GM12878 (cell line): Measurements from ENCODE around the gene CCDC9. TPM values are rescaled to one million over a fixed set of nuclear protein-coding genes. Genes with fewer than 3 reads are reported as not detected.

ENCODE experiments used
- ATAC-seq: fragments of 200-7000 bp; cut with Tn5 transposase; 3 replicates; pipeline ENCODE4 v1.9.1; 2020; ENCODE audit warnings: mild to moderate bottlenecking, moderate library complexity
- BruUV-seq: library from RNA; stranded (reverse); fragments of 400-500 nt; replicated peaks from 2 replicates; lab custom pipeline; 2021; lab: Mats Ljungman, UMichigan
- CTCF ChIA-PET: fragments of 300-600 bp; sonication (Branson Sonifier 250); formaldehyde crosslinking; extraction: SDS; loops from one replicate; lab custom pipeline; 2021; ENCODE audit warnings: inconsistent platforms; lab: Yijun Ruan, JAX
- POLR2A ChIA-PET: fragments of 350-600 bp; formaldehyde crosslinking; extraction: SDS; loops from one replicate; lab custom pipeline; 2021; ENCODE audit warnings: inconsistent platforms; lab: Charles Lee
- RAD21 ChIA-PET: fragments of 300-600 bp; sonication (Branson Sonifier 250); formaldehyde crosslinking; loops from one replicate; lab custom pipeline; 2023; ENCODE audit warnings: antibody characterized with exemption; ENCODE audit not compliant: unreplicated experiment; lab: Charles Lee
- SMC1A ChIA-PET: fragments of 300-600 bp; sonication (Branson Sonifier 250); formaldehyde crosslinking; loops from one replicate; lab custom pipeline; 2023; ENCODE audit not compliant: unreplicated experiment, uncharacterized antibody; lab: Charles Lee
- DNase-seq: peaks from one replicate; pipeline ENCODE4 v3.0.0-alpha.2; 2011; ENCODE audit warnings: low read depth, low spot score
- FAIRE-seq: peaks from 3 replicates; lab custom pipeline; 2011; peaks lifted over from hg19 to GRCh38; lab: Jason Lieb, UNC
- H2AFZ ChIP-seq: 2 replicates; pipeline ENCODE4 v1.6.0; 2011; ENCODE audit warnings: low read depth, low read length, control low read depth; ENCODE audit not compliant: control insufficient read depth
- H3K27ac ChIP-seq: 2 replicates; pipeline ENCODE4 v1.5.1; 2011; ENCODE audit warnings: control low read depth; ENCODE audit not compliant: control insufficient read depth, insufficient read depth
- H3K27me3 ChIP-seq, 2 experiments: replicated peaks in 1 of 2; 2 replicates each; pipeline versions ENCODE4 v1.6.0 to v1.6.1; 2011; ENCODE audit warnings: low read length in 1 of 2; ENCODE audit not compliant: control insufficient read depth in 2 of 2, insufficient read depth in 2 of 2
- H3K36me3 ChIP-seq, 2 experiments: 2 replicates each; pipeline ENCODE4 v1.5.1; 2011; ENCODE audit warnings: low read length in 1 of 2; ENCODE audit not compliant: control insufficient read depth in 2 of 2, insufficient read depth in 2 of 2
- H3K4me1 ChIP-seq: 2 replicates; pipeline ENCODE4 v1.6.1; 2011; ENCODE audit warnings: mild to moderate bottlenecking, low read length, moderate library complexity, mixed read lengths; ENCODE audit not compliant: control insufficient read depth, insufficient read depth
- H3K4me2 ChIP-seq: 2 replicates; pipeline ENCODE4 v1.6.0; 2011; ENCODE audit warnings: control low read depth; ENCODE audit not compliant: control insufficient read depth, insufficient read depth
- H3K4me3 ChIP-seq: fragments of 200-600 bp; sonication (generic); 2 replicates; pipeline ENCODE4 v1.5.1; 2016
- H3K79me2 ChIP-seq: 2 replicates; pipeline ENCODE4 v1.6.0; 2011; ENCODE audit warnings: low read length; ENCODE audit not compliant: control insufficient read depth, insufficient read depth
- H3K9ac ChIP-seq: 2 replicates; pipeline ENCODE4 v1.8.0; 2011; ENCODE audit warnings: low read length, control low read depth, mixed read lengths; ENCODE audit not compliant: control insufficient read depth, insufficient read depth
- H3K9me3 ChIP-seq: replicated peaks from 3 replicates; pipeline ENCODE4 v1.5.1; 2011; ENCODE audit warnings: mild to moderate bottlenecking, low read length; ENCODE audit not compliant: control insufficient read depth, insufficient read depth
- H4K20me1 ChIP-seq: 2 replicates; pipeline ENCODE4 v1.6.0; 2011; ENCODE audit not compliant: control insufficient read depth, insufficient read depth
- ASH2L ChIP-seq: fragments of 300-600, 200-600 bp; sonication (generic); IDR thresholded peaks from 2 replicates; pipeline ENCODE4 v1.6.1; 2017; ENCODE audit warnings: low read depth, mild to moderate bottlenecking, borderline replicate concordance
- BCL11A ChIP-seq: IDR thresholded peaks from 2 replicates; pipeline ENCODE4 v1.6.1; 2011; ENCODE audit warnings: low read depth, low read length
- GABPA ChIP-seq: IDR thresholded peaks from 2 replicates; pipeline ENCODE4 v1.6.1; 2014; ENCODE audit warnings: antibody characterized with exemption, low read depth, mild to moderate bottlenecking, inconsistent platforms
- KLF5 ChIP-seq: fragments of 450-650 bp; IDR thresholded peaks from 2 replicates; pipeline ENCODE4 v1.6.1; 2014; ENCODE audit warnings: mild to moderate bottlenecking; ENCODE audit not compliant: partially characterized antibody
- MEF2B ChIP-seq: fragments of 450-650 bp; IDR thresholded peaks from 2 replicates; pipeline ENCODE4 v1.6.1; 2018; ENCODE audit warnings: mild to moderate bottlenecking, moderate library complexity; ENCODE audit not compliant: partially characterized antibody, poor library complexity, severe bottlenecking
- NFIC ChIP-seq: IDR thresholded peaks from 2 replicates; pipeline ENCODE4 v1.6.1; 2012; ENCODE audit warnings: low read depth, mild to moderate bottlenecking, inconsistent platforms, low read length, moderate library complexity
- NR2F1 ChIP-seq: fragments of 450-650 bp; conservative IDR thresholded peaks from 2 replicates; pipeline ENCODE4 v1.6.1; 2017; ENCODE audit warnings: mild to moderate bottlenecking
- POLR2A ChIP-seq: IDR thresholded peaks from 2 replicates; pipeline ENCODE4 v1.6.1; 2011; ENCODE audit warnings: low read depth, mild to moderate bottlenecking, low read length
- POLR2AphosphoS2 ChIP-seq: IDR thresholded peaks from 2 replicates; pipeline ENCODE4 v1.6.1; 2011; ENCODE audit warnings: low read depth, mild to moderate bottlenecking, low read length, improper control_type of control experiment, moderate library complexity
- RB1 ChIP-seq: fragments of 450-650 bp; formaldehyde crosslinking; IDR thresholded peaks from 2 replicates; pipeline ENCODE4 v1.6.1; 2017; ENCODE audit warnings: mild to moderate bottlenecking, borderline replicate concordance
- RELA ChIP-seq: fragments of 450-650 bp; IDR thresholded peaks from 2 replicates; pipeline ENCODE4 v1.8.0; 2014; ENCODE audit warnings: borderline replicate concordance; ENCODE audit not compliant: partially characterized antibody
- SKIL ChIP-seq: fragments of 450-650 bp; IDR thresholded peaks from 2 replicates; pipeline ENCODE4 v1.6.1; 2017; ENCODE audit warnings: mild to moderate bottlenecking, low read depth, inconsistent platforms; ENCODE audit not compliant: poor library complexity, severe bottlenecking
- SMAD1 ChIP-seq: fragments of 450-650 bp; IDR thresholded peaks from 2 replicates; pipeline ENCODE4 v1.6.1; 2018; ENCODE audit warnings: mild to moderate bottlenecking, low read depth; ENCODE audit not compliant: partially characterized antibody
- SP1 ChIP-seq: IDR thresholded peaks from one replicate; pipeline ENCODE4 v1.6.1; 2011; ENCODE audit warnings: low read depth, low read length
- WGBS: methylation state at CpG from one replicate; pipeline ENCODE4 v1.1.6; 2016; ENCODE audit warnings: low lambda C conversion rate; ENCODE audit not compliant: insufficient replicate concordance, insufficient coverage; ENCODE audit errors: missing lambda C conversion rate; 5-methylcytosine and 5-hydroxymethylcytosine counted together
- in situ Hi-C: fragments of 300-500 bp; cut with MboI; formaldehyde crosslinking; loops from 9 replicates; pipeline ENCODE4 v1.14.3; 2018; ENCODE audit warnings: mixed read lengths
- intact Hi-C: fragments of 100-400 bp; cut with micrococcal nuclease; formaldehyde crosslinking; loops from one replicate; pipeline ENCODE4 v1.14.2; 2022; ENCODE audit not compliant: unreplicated experiment
- polyA plus RNA-seq, 11 experiments: library from polyadenylated mRNA; depleted of rRNA in 4 of 11; unstranded in 6 of 11; stranded (reverse) in 5 of 11; fragments of >200 nt; fragmentation: Nextera tagmentation in 4 of 11; fragmentation: Illumina TruSeq in 1 of 11; extraction: Ambion mirVana in 4 of 11; extraction: Trizol in 1 of 11; gene quantifications; 1 replicate in 1 of 11; 2 replicates in 10 of 11; pipeline versions ENCODE4 v1.2.1 to v1.2.3, GENCODE V29; 2011 to 2016; ENCODE audit warnings: inconsistent platforms in 2 of 11, missing spikeins in 2 of 11, low read depth in 1 of 11
- total RNA-seq, 4 experiments: library from RNA; depleted of rRNA in 3 of 4; stranded (reverse); fragments of >200 nt in 3 of 4; fragmentation: Illumina TruSeq in 1 of 4; extraction: Trizol in 1 of 4; gene quantifications; 2 replicates each; pipeline versions ENCODE4 v1.2.1 to v1.2.3, GENCODE V29; 2013 to 2021
- TF ChIP-seq, protein P1 (sequence below): fragments of 450-650 bp; IDR thresholded peaks from 2 replicates; pipeline ENCODE4 v1.6.1; 2017; ENCODE audit warnings: mild to moderate bottlenecking, moderate library complexity

The CCDC9 gene
- total and polyA plus RNA-seq, 10 of the 15 experiments (the other 5 are each of a cell fraction or from before 2014, with no cell fraction given), result 0.18 to 17.5 (median 7.1) TPM; not detected in 1

GRCh38 chr19:47232422-47233211, 23.7 kb upstream of the CCDC9 start:
- POLR2A ChIA-PET, result interaction anchor here (0.6 to 2.0 kb wide), 5 partner anchors 8 to 323 kb away, joined by 3 to 10 read pairs (median 7); partner anchors contain the start of gene INAFM1
- H3K27ac ChIP-seq, result peak overlapping the region; percentile 88
- H3K27me3 ChIP-seq, result no peaks in the 10 kb centered on the region
- BruUV-seq, result no TSS peak
- H4K20me1 ChIP-seq, result no peaks in the 10 kb centered on the region
- RAD21 ChIA-PET, result interaction anchor here (0.6 to 2.3 kb wide), 4 partner anchors 11 to 119 kb away, joined by 3 to 23 read pairs (median 6); partner anchors contain the start of genes CCDC9 and ZC3H4
- H3K4me3 ChIP-seq, result no peak overlapping the region; the same call in 1 of the 2 replicates
- no peaks in the 10 kb centered on the region; the same call in 2 of the 3 replicates for H3K9me3 ChIP-seq
- H3K36me3 ChIP-seq, result no peaks in the 10 kb centered on the region
- peak overlapping the region; percentile 1; the same call in 1 of the 2 replicates for H3K9ac ChIP-seq
- 27% methylated on average over 13 of the region's 16 CpGs for WGBS
- H2AFZ ChIP-seq, result peak overlapping the region; percentile 5
- H3K4me2 ChIP-seq, result peak overlapping the region; percentile 94
- ATAC-seq (no peak; the same call in 2 of the 3 replicates), DNase-seq (no peak), FAIRE-seq (peak; percentile 23)
- H3K79me2 ChIP-seq, result peaks cover 22% of the 10 kb centered on the region
- peaks cover 33% of the 10 kb centered on the region for H3K4me1 ChIP-seq
- intact Hi-C loops, result no loop called here
- CTCF ChIA-PET, result interaction anchor here (0.7 to 3.4 kb wide), 5 partner anchors 8 to 22 kb away, joined by 3 to 65 read pairs (median 13); no protein-coding TSS in a partner anchor
- SMC1A ChIA-PET, result interaction anchor here (0.9 to 1.6 kb wide), 5 partner anchors 11 to 46 kb away, joined by 3 to 8 read pairs (median 6); no protein-coding TSS in a partner anchor
- in situ Hi-C loops, result no loop called here
- TF ChIP-seq RELA (no peak), BCL11A (no peak), NR2F1 (no peak), KLF5 (no peak), SMAD1 (no peak), NFIC (no peak; the same call in 1 of the 2 replicates), POLR2AphosphoS2 (no peak), RB1 (no peak), GABPA (no peak), POLR2A (no peak), SKIL (no peak), ASH2L (no peak), SP1 (peak; percentile 18), MEF2B (no peak)
- TF ChIP-seq, protein P1, sequence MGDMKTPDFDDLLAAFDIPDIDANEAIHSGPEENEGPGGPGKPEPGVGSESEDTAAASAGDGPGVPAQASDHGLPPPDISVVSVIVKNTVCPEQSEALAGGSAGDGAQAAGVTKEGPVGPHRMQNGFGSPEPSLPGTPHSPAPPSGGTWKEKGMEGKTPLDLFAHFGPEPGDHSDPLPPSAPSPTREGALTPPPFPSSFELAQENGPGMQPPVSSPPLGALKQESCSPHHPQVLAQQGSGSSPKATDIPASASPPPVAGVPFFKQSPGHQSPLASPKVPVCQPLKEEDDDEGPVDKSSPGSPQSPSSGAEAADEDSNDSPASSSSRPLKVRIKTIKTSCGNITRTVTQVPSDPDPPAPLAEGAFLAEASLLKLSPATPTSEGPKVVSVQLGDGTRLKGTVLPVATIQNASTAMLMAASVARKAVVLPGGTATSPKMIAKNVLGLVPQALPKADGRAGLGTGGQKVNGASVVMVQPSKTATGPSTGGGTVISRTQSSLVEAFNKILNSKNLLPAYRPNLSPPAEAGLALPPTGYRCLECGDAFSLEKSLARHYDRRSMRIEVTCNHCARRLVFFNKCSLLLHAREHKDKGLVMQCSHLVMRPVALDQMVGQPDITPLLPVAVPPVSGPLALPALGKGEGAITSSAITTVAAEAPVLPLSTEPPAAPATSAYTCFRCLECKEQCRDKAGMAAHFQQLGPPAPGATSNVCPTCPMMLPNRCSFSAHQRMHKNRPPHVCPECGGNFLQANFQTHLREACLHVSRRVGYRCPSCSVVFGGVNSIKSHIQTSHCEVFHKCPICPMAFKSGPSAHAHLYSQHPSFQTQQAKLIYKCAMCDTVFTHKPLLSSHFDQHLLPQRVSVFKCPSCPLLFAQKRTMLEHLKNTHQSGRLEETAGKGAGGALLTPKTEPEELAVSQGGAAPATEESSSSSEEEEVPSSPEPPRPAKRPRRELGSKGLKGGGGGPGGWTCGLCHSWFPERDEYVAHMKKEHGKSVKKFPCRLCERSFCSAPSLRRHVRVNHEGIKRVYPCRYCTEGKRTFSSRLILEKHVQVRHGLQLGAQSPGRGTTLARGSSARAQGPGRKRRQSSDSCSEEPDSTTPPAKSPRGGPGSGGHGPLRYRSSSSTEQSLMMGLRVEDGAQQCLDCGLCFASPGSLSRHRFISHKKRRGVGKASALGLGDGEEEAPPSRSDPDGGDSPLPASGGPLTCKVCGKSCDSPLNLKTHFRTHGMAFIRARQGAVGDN, result peak; percentile 42; the same call in 1 of the 2 replicates
